SK-N-SH treated with all-trans-retinoic acid at 6 μM for 48 hours (cell line): ENCODE data around the gene PHRF1.

Experiments used
- ATAC-seq: fragments of 200-7000 bp; cut with Tn5 transposase; 3 replicates; pipeline ENCODE4 v1.9.1; 2020; ENCODE audit warnings: mild to moderate bottlenecking, moderate library complexity
- CREB5 ChIP-seq: fragments of 250-450 bp; sonication (Bioruptor Pico); IDR thresholded peaks from 2 replicates; pipeline ENCODE4 v1.5.1; 2020; ENCODE audit warnings: low read depth, mild to moderate bottlenecking, moderate library complexity
- CSDC2 ChIP-seq: fragments of 250-450 bp; sonication (Bioruptor Pico); IDR thresholded peaks from 2 replicates; pipeline ENCODE4 v1.5.0; 2020; ENCODE audit warnings: mild to moderate bottlenecking, moderate library complexity
- CSRNP3 ChIP-seq: fragments of 250-450 bp; sonication (Bioruptor Pico); IDR thresholded peaks from 2 replicates; pipeline ENCODE4 v1.5.1; 2021; ENCODE audit warnings: mild to moderate bottlenecking, moderate library complexity
- ESRRG ChIP-seq: fragments of 250-450 bp; sonication (Bioruptor Pico); IDR thresholded peaks from 2 replicates; pipeline ENCODE4 v1.6.1; 2021; ENCODE audit warnings: mild to moderate bottlenecking
- GLIS3 ChIP-seq: fragments of 250-450 bp; sonication (Bioruptor Pico); IDR thresholded peaks from 2 replicates; pipeline ENCODE4 v1.5.0; 2020; ENCODE audit warnings: mild to moderate bottlenecking, moderate library complexity
- ISL1 ChIP-seq: fragments of 250-450 bp; sonication (Bioruptor Pico); IDR thresholded peaks from 2 replicates; pipeline ENCODE4 v2.1.2; 2022; ENCODE audit warnings: mild to moderate bottlenecking, moderate library complexity
- OSR1 ChIP-seq: fragments of 250-450 bp; sonication (Bioruptor Pico); IDR thresholded peaks from 2 replicates; pipeline ENCODE4 v1.8.0; 2022; ENCODE audit warnings: moderate library complexity, mild to moderate bottlenecking, inconsistent platforms
- PATZ1 ChIP-seq: fragments of 250-450 bp; sonication (Bioruptor Pico); IDR thresholded peaks from 2 replicates; pipeline ENCODE4 v1.8.0; 2020; ENCODE audit warnings: mild to moderate bottlenecking, moderate library complexity, borderline replicate concordance
- POU6F1 ChIP-seq: fragments of 250-450 bp; sonication (Bioruptor Pico); IDR thresholded peaks from 2 replicates; pipeline ENCODE4 v1.8.0; 2021; ENCODE audit warnings: low read depth, mild to moderate bottlenecking, moderate library complexity, borderline replicate concordance
- PPARA ChIP-seq: fragments of 250-450 bp; sonication (Bioruptor Pico); IDR thresholded peaks from 2 replicates; pipeline ENCODE4 v1.5.0; 2020; ENCODE audit warnings: mild to moderate bottlenecking, borderline replicate concordance
- TCF4 ChIP-seq: fragments of 250-450 bp; sonication (Bioruptor Pico); IDR thresholded peaks from 2 replicates; pipeline ENCODE4 v1.8.0; 2021; ENCODE audit warnings: mild to moderate bottlenecking, moderate library complexity, borderline replicate concordance
- TOX ChIP-seq: fragments of 250-450 bp; sonication (Bioruptor Pico); IDR thresholded peaks from 2 replicates; pipeline ENCODE4 v1.8.0; 2021; ENCODE audit warnings: mild to moderate bottlenecking, moderate library complexity, borderline replicate concordance
- TSHZ2 ChIP-seq: fragments of 250-450 bp; sonication (Bioruptor Pico); IDR thresholded peaks from 2 replicates; pipeline ENCODE4 v1.5.0; 2020; ENCODE audit warnings: mild to moderate bottlenecking, moderate library complexity
- ZC3H10 ChIP-seq: fragments of 250-450 bp; sonication (Bioruptor Pico); IDR thresholded peaks from 2 replicates; pipeline ENCODE4 v1.5.1; 2021; ENCODE audit warnings: mild to moderate bottlenecking, moderate library complexity
- ZFP3 ChIP-seq: fragments of 250-450 bp; sonication (Bioruptor Pico); IDR thresholded peaks from 2 replicates; pipeline ENCODE4 v1.5.0; 2020; ENCODE audit warnings: mild to moderate bottlenecking, moderate library complexity
- ZNF565 ChIP-seq: fragments of 450-650 bp; formaldehyde crosslinking; conservative IDR thresholded peaks from 2 replicates; pipeline ENCODE4 v1.5.0; 2020; ENCODE audit warnings: low read depth, mild to moderate bottlenecking, moderate library complexity
- ZNF70 ChIP-seq: fragments of 450-650 bp; formaldehyde crosslinking; IDR thresholded peaks from 2 replicates; pipeline ENCODE4 v1.5.0; 2020; ENCODE audit warnings: mild to moderate bottlenecking, moderate library complexity
- ZNF8 ChIP-seq: fragments of 450-650 bp; formaldehyde crosslinking; IDR thresholded peaks from 2 replicates; pipeline ENCODE4 v1.5.0; 2020; ENCODE audit warnings: mild to moderate bottlenecking, moderate library complexity

The PHRF1 gene

GRCh38 chr11:581342-581741 is 5.1 kb downstream of the PHRF1 start:
- TF ChIP-seq OSR1 (no peak), TCF4 (CRISPR knock-in tag) (no peak), ISL1 (CRISPR knock-in tag) (no peak), POU6F1 (CRISPR knock-in tag) (no peak), GLIS3 (CRISPR knock-in tag) (no peak), CREB5 (CRISPR knock-in tag) (no peak), PPARA (CRISPR knock-in tag) (no peak), ESRRG (CRISPR knock-in tag) (no peak), ZC3H10 (no peak)
- no peak for ATAC-seq

- TF ChIP-seq ZC3H10 (no peak), ZFP3 (CRISPR knock-in tag) (no peak), PATZ1 (no peak), ZNF70 (CRISPR knock-in tag) (no peak), CSDC2 (CRISPR knock-in tag) (no peak), CREB5 (CRISPR knock-in tag) (no peak), GLIS3 (CRISPR knock-in tag) (no peak), POU6F1 (CRISPR knock-in tag) (no peak), OSR1 (no peak), TCF4 (CRISPR knock-in tag) (no peak)
- ATAC-seq = no peak
Measured at GRCh38 chr11:581752-582151, 5.5 kb downstream of the PHRF1 start.

GRCh38 chr11:584287-584686 is 8.0 kb downstream of the PHRF1 start:
- ATAC-seq = no peak
- no peak for TF ChIP-seq PPARA (CRISPR knock-in tag)
- no peak for TF ChIP-seq ZNF70 (CRISPR knock-in tag)
- no peak for TF ChIP-seq TCF4 (CRISPR knock-in tag)
- no peak for TF ChIP-seq ZFP3 (CRISPR knock-in tag)
- no peak for TF ChIP-seq TSHZ2 (CRISPR knock-in tag)
- TF ChIP-seq GLIS3 (CRISPR knock-in tag) = no peak
- no peak for TF ChIP-seq ZNF565 (CRISPR knock-in tag)
- TF ChIP-seq OSR1 = no peak
- TF ChIP-seq CSRNP3 = no peak
- no peak for TF ChIP-seq CREB5 (CRISPR knock-in tag)
- no peak for TF ChIP-seq ZNF8 (CRISPR knock-in tag)
- TF ChIP-seq PATZ1 = no peak
- TF ChIP-seq TOX (CRISPR knock-in tag) = no peak
- TF ChIP-seq POU6F1 (CRISPR knock-in tag) = no peak
